GM19452 (cell line): ENCODE measurements around the gene PCP2.

Source experiments
- ATAC-seq: cut with Tn5 transposase; IDR thresholded peaks from one replicate; pipeline ENCODE4 v1.9.1; 2021; ENCODE audit not compliant: unreplicated experiment

The PCP2 gene

GRCh38 chr19:7640803-7641202, 7.3 kb upstream of the PCP2 start:
- ATAC-seq: no peak

DNA sequence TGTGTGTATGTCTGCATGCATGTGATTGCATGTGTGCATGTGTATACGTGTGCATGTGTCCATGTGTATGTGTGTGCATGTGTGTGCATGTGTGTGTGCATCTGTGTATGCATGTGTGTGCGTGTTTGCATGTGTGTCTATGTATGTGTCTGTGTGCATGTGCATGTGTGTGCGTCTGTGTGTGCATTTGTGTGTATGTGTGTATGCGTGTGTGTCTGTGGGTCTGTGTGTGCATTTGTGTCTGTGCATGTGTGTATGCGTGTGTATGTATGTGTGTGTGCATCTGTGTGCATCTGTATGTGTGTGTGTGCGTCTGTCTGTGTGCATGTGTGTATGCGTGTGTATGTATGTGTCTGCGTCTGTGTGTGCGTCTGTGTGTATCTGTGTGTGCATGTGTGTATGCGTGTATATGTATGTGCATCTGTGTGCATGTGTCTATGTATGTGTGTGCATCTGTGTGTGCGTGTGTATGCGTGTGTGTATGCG, 6.4 kb upstream of the PCP2 start:
- no peak for ATAC-seq

DNA sequence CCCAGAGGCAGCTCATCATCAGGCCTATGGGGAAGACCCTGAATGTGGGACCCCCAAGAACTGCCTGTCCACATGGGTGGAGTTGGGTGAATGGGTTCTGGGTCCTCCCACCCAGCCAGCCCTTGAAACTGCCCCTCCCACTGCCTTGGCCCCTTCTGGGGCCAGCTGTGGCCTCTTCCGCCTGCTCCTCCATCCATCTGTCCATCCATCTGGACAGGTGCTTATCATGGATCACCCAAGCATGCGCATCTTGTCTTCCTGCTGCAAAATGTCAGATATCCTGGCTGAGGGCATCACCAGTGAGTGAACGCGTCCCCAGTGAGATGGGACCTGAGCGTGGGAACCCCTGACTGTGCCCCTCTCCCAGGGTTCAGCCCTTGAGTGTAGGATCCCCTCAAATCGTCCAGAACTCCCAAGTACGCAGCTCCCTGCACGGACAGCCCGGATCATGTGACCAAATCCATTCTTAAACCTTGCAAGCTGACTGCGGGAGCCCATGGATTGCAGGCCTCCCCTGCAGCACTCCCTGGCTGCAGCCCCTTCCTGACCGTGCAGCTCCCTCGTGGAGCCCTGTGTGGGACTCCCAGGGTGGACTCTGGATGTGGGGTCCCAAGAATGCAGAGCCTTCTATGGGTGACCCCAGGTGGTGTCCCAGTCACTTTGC, 5.4 kb upstream of the PCP2 start:
- ATAC-seq: no peak

- ATAC-seq: no peak
These were observed 4.1 kb upstream of the PCP2 start for GRCh38 chr19:7637374-7638256.

DNA sequence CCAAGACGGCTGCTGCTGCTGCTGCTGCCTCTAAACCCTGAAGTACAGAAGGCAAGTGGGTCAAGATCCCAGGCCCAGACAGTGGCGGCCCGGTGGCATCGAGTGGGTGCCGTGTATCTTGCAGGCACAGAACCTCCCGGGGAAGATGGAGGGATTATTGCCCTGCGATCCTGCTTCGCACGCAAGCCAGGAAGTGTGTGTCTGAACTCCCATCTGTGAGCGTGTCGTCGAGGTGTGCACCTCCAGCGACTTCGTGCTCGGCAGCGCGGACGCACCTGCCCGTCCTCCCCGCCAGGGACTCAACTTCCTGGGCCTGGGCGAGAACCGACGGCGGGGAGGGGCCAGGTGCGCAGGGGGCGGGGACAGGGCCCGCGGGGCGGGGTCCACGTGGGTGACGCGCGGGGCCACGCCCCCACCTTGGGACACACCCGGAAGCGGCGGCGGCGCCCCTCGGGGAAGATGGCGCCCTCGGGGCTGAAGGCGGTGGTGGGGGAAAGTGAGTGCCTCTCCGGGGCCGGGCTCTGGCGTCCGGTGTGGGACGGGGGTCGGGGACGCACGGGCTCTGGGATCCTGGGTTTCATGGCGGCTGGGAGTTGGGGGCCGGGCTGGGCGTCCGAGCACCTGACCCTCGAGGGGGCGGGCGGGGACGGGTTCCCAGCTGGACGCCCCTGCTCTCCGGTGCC, 3.3 kb upstream of the PCP2 start, which contains the start of gene STXBP2:
TSS of gene STXBP2 (plus strand) at position 420 of the 683 bp plus-strand sequence. CDS start at position 460, 40 bp downstream.
- no peak for ATAC-seq

GRCh38 chr19:7636317-7636690, 2.8 kb upstream of the PCP2 start:
- ATAC-seq: no peak

DNA sequence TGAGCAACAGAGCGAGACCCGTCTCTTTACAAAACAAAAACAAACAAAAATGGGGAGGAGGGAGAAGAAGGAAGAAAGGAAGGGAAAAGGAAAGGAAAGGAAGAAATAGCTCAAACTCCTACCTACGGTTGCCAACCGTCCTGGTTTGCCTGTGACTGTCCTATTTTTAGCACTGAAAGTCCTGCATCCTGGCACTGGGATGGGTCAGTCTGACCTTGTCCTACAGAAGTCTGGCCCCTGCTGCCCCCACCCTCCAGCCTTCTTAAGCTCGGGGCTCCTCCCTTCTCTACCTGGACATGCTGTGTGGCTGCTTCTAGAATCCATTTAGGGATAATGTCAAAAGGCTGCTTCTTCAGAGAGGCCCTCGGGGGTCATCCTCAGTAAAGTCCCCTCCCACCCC, 2.2 kb upstream of the PCP2 start:
- no peak for ATAC-seq

DNA sequence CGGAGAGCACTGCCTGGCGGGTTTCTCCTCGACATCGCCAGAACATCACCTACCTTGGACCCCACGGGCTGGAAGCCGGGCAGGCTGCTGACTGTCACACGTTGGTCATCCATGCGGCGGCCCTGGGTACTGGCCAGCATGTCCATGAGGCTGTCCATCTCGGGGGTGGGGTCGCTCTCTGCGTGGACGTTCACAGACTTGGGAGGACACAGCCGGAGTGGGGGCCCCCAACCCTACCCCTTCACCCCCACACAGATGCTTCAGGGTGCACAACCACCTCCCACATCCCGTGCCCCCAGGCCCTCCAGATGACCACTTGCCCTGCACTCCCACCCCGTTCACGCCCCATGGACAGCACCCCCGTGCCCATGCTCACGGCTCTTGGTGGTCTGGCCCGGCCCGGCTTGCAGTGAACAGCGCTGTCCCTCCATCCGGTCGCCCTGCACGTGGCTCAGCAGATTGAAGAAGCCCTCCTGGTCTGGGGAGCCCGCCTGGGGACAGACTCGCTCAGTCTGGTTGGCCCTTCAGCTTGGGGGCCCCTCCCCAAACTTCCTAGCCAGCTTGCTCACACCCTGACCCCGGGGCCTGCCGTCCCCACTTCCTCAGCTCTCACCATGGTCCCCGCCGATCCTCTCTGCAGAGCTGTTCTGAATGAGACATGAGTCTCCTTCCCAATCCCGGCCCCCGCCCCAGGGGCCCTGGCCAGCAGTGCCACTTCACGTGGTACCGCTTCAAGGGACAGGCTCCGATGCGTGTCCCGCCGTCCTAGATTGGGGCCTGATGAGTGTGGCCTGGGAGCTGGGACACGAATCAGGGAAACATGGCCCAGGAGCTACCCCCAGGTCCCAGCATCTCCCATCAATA, 947 bp downstream of the PCP2 start:
- no peak for ATAC-seq

- no peak for ATAC-seq
These were observed 1.9 kb downstream of the PCP2 start for GRCh38 chr19:7631577-7631976.

- peak; percentile 84 for ATAC-seq
These were observed 4.0 kb downstream of the PCP2 start, which contains the start of the genes PET100 and XAB2 for GRCh38 chr19:7629347-7630054. TSS of gene PET100 (plus strand) at chr19:7629793. CDS start at chr19:7629834, 41 bp downstream. TSS of gene XAB2 (minus strand) at chr19:7629545. CDS start at chr19:7629527, 18 bp downstream.

- ATAC-seq: no peak
These were observed 4.8 kb downstream of the PCP2 start for GRCh38 chr19:7628589-7629311.

DNA sequence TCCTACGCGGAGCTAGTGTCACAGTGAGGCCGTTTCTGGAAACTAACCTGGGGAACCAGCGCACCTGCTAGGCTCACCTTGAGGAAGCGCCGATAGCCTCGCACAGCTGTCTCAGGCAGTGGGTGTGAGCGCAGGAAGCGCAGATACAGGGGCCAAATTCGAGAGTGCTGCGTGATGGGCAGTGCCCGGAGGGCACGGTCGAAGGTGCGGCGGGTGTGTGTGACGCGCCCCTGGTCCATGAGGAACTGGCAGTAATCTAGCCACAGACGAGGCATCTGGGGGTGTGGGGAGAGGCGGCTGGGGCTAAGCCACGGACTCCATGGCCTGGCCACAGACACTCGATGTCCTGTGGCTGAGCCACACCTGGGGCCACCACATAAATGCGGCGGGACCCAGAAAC, 6.4 kb downstream of the PCP2 start:
- no peak for ATAC-seq

GRCh38 chr19:7625763-7626372, 7.7 kb downstream of the PCP2 start:
- no peak for ATAC-seq

GRCh38 chr19:7624810-7625209, 8.7 kb downstream of the PCP2 start:
- ATAC-seq: no peak

DNA sequence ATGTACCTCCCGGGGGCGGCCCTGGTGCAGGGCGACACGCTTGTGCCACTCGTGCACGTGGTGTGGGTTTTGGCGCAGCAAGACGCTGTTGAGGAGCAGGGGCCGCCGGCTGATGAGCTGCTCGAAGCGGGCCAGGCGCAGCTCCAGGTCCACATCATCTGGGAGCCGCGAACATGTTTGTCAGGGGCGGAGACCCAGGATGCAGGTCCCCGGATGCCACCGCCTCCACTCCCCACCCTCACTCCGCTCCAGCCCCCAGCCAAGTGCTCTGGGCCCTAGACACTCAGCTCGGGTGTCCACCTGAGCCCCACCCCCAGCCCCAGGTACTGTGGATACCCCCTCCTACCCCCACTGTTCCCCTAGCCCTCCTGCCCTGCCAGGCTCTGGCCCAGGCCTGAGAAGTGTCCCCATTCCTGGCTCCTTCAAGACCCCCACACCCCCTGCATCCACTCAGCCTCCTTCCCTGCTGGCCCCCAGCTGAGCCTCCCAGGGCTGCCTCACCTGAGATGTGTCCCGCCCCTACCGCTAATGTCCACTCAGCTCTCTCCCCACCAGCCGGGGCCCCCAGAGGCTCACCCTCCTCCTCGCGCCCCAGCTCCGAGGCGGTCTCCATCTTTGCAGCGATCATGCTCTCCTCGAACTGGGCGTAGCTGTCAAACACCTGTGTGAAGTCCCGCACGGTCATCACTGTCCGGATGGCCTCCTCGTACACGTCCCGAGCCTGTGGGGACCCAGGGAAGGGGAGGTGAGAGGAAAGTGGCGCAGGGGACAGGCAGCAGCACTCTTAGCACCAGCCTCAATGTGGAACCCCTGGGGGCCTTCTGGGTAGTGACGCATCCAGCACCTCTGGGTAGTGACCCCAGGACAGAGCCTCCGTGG, 9.6 kb downstream of the PCP2 start:
- no peak for ATAC-seq

GRCh38 chr19:7622933-7623685, 10.4 kb downstream of the PCP2 start:
- no peak for ATAC-seq
